K562 (cell line): ENCODE results near the gene RPL22L1. TPM values are rescaled to one million over a fixed set of nuclear protein-coding genes. Genes with fewer than 3 reads are reported as not detected.

Experiments used
- ATAC-seq: fragments of 200-7000 bp; cut with Tn5 transposase; 3 replicates; pipeline ENCODE4 v1.9.1; 2020; ENCODE audit warnings: moderate library complexity
- BruUV-seq: library from RNA; stranded (reverse); fragments of 400-500 nt; replicated peaks from 2 replicates; lab custom pipeline; 2021; lab: Mats Ljungman, UMichigan
- CTCF ChIA-PET: fragments of 300-600 bp; formaldehyde crosslinking; extraction: SDS; loops from one replicate; lab custom pipeline; 2021; ENCODE audit warnings: low intra/inter-chr PET ratio; lab: Yijun Ruan, JAX
- POLR2A ChIA-PET: fragments of 300-600, 350-650 bp; sonication (Branson Sonifier 250); formaldehyde crosslinking; extraction: SDS; loops from one replicate; lab custom pipeline; 2021; ENCODE audit warnings: antibody characterized with exemption, inconsistent platforms; lab: Yijun Ruan, JAX
- DNase-seq, 4 experiments: peaks; one replicate each; pipeline versions ENCODE4 v3.0.0 to v3.0.0-alpha.2; 2011 to 2018; ENCODE audit warnings: low spot score in 3 of 4, mixed read lengths in 3 of 4; ENCODE audit errors: extremely low read depth in 1 of 4
- FAIRE-seq: peaks from 2 replicates; lab custom pipeline; 2011; peaks lifted over from hg19 to GRCh38; lab: Jason Lieb, UNC
- H2AFZ ChIP-seq: 2 replicates; pipeline ENCODE4 v1.6.0; 2011; ENCODE audit warnings: low read depth, low read length, control low read depth, inconsistent platforms
- H3K27ac ChIP-seq: fragments of 200-600 bp; 3 replicates; pipeline ENCODE4 v1.8.0; 2011; ENCODE audit warnings: low read depth, mild to moderate bottlenecking, control low read depth, inconsistent platforms, low read length, moderate library complexity, mixed read lengths; ENCODE audit errors: extremely low read depth
- H3K27me3 ChIP-seq, 2 experiments: fragments of 300-600 bp in 1 of 2; 2 replicates in 1 of 2; 3 replicates in 1 of 2; pipeline versions ENCODE4 v1.6.0 to v1.8.0; 2011; ENCODE audit warnings: inconsistent platforms in 2 of 2, low read length in 2 of 2, mild to moderate bottlenecking in 1 of 2, mixed read lengths in 1 of 2, moderate library complexity in 1 of 2; ENCODE audit not compliant: control insufficient read depth in 2 of 2, insufficient read depth in 2 of 2
- H3K36me3 ChIP-seq: fragments of 300-600 bp; 3 replicates; pipeline ENCODE4 v1.8.0; 2011; ENCODE audit warnings: mild to moderate bottlenecking, low read length, inconsistent platforms; ENCODE audit not compliant: control insufficient read depth, insufficient read depth
- H3K4me1 ChIP-seq, 2 experiments: fragments of 200-600 bp in 1 of 2; replicated peaks in 1 of 2; 2 replicates in 1 of 2; 3 replicates in 1 of 2; pipeline versions ENCODE4 v1.5.1 to v1.8.0; 2011; ENCODE audit warnings: inconsistent platforms in 2 of 2, low read length in 2 of 2, mild to moderate bottlenecking in 1 of 2, mixed read lengths in 1 of 2, moderate library complexity in 1 of 2; ENCODE audit not compliant: control insufficient read depth in 2 of 2, insufficient read depth in 2 of 2
- H3K4me2 ChIP-seq: 2 replicates; pipeline ENCODE4 v1.6.1; 2011; ENCODE audit warnings: low read length, control low read depth, inconsistent platforms, mixed read lengths; ENCODE audit not compliant: insufficient read depth
- H3K4me3 ChIP-seq: fragments of 200-600 bp; sonication (generic), shearing (Covaris generic); 2 replicates; pipeline ENCODE4 v1.5.1; 2016; ENCODE audit warnings: control low read depth, inconsistent platforms
- H3K79me2 ChIP-seq: fragments of 200-600 bp; 3 replicates; pipeline ENCODE4 v1.8.0; 2011; ENCODE audit warnings: low read length, inconsistent platforms; ENCODE audit not compliant: control insufficient read depth, insufficient read depth
- H3K9ac ChIP-seq, 2 experiments: 2 replicates each; pipeline versions ENCODE4 v1.6.0 to v1.6.1; 2011; ENCODE audit warnings: low read depth in 2 of 2, low read length in 2 of 2, control low read depth in 1 of 2, inconsistent platforms in 1 of 2, mild to moderate bottlenecking in 1 of 2, mixed read lengths in 1 of 2; ENCODE audit not compliant: insufficient read depth in 1 of 2
- H3K9me1 ChIP-seq: one replicate; pipeline ENCODE4 v1.6.0; 2011; ENCODE audit warnings: inconsistent platforms, mild to moderate bottlenecking, low read length, moderate library complexity; ENCODE audit not compliant: control insufficient read depth, insufficient read depth
- H3K9me3 ChIP-seq: replicated peaks from 2 replicates; pipeline ENCODE4 v1.5.1; 2011; ENCODE audit warnings: low read depth, low read length, inconsistent platforms; ENCODE audit not compliant: control insufficient read depth, insufficient read depth
- H4K20me1 ChIP-seq: replicated peaks from 2 replicates; pipeline ENCODE4 v1.6.1; 2011; ENCODE audit warnings: low read length, inconsistent platforms, mixed read lengths; ENCODE audit not compliant: control insufficient read depth, insufficient read depth
- ATF6 ChIP-seq: sonication (generic); formaldehyde crosslinking; IDR thresholded peaks from 2 replicates; pipeline ENCODE4 v1.4.0; 2020; ENCODE audit warnings: mild to moderate bottlenecking, missing genetic modification reagents
- CSDE1 ChIP-seq, 2 experiments: fragments of 450-650 bp; IDR thresholded peaks; 2 replicates each; pipeline ENCODE4 v1.6.1; 2016; ENCODE audit warnings: mild to moderate bottlenecking in 1 of 2
- PCBP2 ChIP-seq: fragments of 200-400 bp; formaldehyde crosslinking; IDR thresholded peaks from 2 replicates; pipeline ENCODE4 v1.6.1; 2018; ENCODE audit warnings: low read length, low read depth, mild to moderate bottlenecking, moderate library complexity; ENCODE audit not compliant: poor library complexity, severe bottlenecking
- TFE3 ChIP-seq: fragments of 450-650 bp; formaldehyde crosslinking; IDR thresholded peaks from 2 replicates; pipeline ENCODE4 v1.4.0; 2020; ENCODE audit warnings: mild to moderate bottlenecking, mixed read lengths
- YY1 ChIP-seq, 3 experiments: IDR thresholded peaks; 2 replicates each; pipeline ENCODE4 v1.6.1; 2011; ENCODE audit warnings: low read length in 2 of 3, mild to moderate bottlenecking in 2 of 3, moderate library complexity in 2 of 3, borderline replicate concordance in 1 of 3, control low read depth in 1 of 3, low read depth in 1 of 3; ENCODE audit not compliant: insufficient read depth in 3 of 3, insufficient replicate concordance in 2 of 3, control insufficient read depth in 1 of 3, insufficient read length in 1 of 3; ENCODE audit errors: extremely low read depth in 1 of 3
- ZNF512 ChIP-seq: IDR thresholded peaks from 2 replicates; pipeline ENCODE4 v1.6.1; 2016; ENCODE audit warnings: missing genetic modification characterization, missing compliant biosample characterization
- WGBS: fragments of 100-300 bp; shearing (Covaris generic); methylation state at CpG from one replicate; pipeline ENCODE4 v1.1.6; 2016; ENCODE audit warnings: low coverage, mixed read lengths; ENCODE audit not compliant: insufficient coverage; ENCODE audit errors: missing lambda C conversion rate; 5-methylcytosine and 5-hydroxymethylcytosine counted together
- in situ Hi-C: fragments of 300-500 bp; cut with MboI; formaldehyde crosslinking; loops from 4 replicates; pipeline ENCODE4 v1.15.0; 2018; ENCODE audit warnings: inconsistent platforms, mixed read lengths
- intact Hi-C: fragments of 100-400 bp; cut with micrococcal nuclease; formaldehyde crosslinking; loops from 2 replicates; pipeline ENCODE4 v1.14.2; 2022
- polyA plus RNA-seq, 8 experiments: library from polyadenylated mRNA; depleted of rRNA in 4 of 8; stranded (reverse) in 5 of 8; unstranded in 3 of 8; fragments of >200 nt; fragmentation: Nextera tagmentation in 2 of 8; fragmentation: Illumina TruSeq in 1 of 8; extraction: Ambion mirVana in 2 of 8; extraction: Trizol in 1 of 8; gene quantifications; 2 replicates each; pipeline versions ENCODE4 v1.2.1 to v1.2.3, GENCODE V29; 2011 to 2014; ENCODE audit warnings: inconsistent platforms in 1 of 8, missing spikeins in 1 of 8
- total RNA-seq, 7 experiments: library from RNA; depleted of rRNA in 6 of 7; stranded (reverse); fragments of >200 nt in 6 of 7; fragmentation: Illumina TruSeq in 2 of 7; extraction: Trizol in 2 of 7; gene quantifications; 2 replicates each; pipeline versions ENCODE4 v1.2.1 to v1.2.3, GENCODE V29; 2011 to 2021; ENCODE audit warnings: low replicate concordance in 1 of 7

RPL22L1 gene
- total and polyA plus RNA-seq, 9 of the 15 experiments (the other 6 are each of a cell fraction or from before 2014, with no cell fraction given) = 53.9 to 198 (median 108) TPM

DNA sequence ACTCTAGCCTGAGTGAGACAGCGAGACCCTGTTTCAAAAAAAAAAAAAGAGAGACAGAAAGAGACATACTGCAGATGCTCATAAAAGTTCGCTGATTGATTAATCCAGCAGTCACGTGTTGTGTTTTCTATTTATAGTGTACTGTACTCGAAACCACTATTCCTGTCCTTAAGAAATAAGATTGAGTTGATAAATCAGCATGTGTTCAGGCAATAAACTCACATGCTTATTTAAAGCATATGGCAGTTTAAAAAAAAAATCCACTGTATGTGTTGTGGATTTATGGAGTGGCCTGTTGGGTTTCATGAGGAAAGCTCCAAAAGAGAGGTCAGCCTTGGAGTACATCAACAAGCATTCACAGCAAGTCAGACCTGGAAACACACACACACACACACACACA, 17.7 kb downstream of the RPL22L1 start:
- WGBS = 30% methylated on average over 3 of the region's 4 CpGs
- no peak for DNase-seq

More for the DNA sequence above, 17.7 kb downstream of the RPL22L1 start:
- H3K9me3 ChIP-seq = no peaks in the 10 kb centered on the region
- H3K79me2 ChIP-seq = no peaks in the 10 kb centered on the region
- intact Hi-C loops = no loop called here
- FAIRE-seq = no peak
- no TSS peak for BruUV-seq
- ChIA-PET POLR2A (interaction anchor here (1.4 to 7.0 kb wide), 3 partner anchors 10 to 17 kb away, joined by 4 to 43 read pairs (median 22); partner anchors contain the start of gene RPL22L1), CTCF (no interaction called here)
- no peak overlapping the region for H3K4me2 ChIP-seq
- H4K20me1 ChIP-seq = no peaks in the 10 kb centered on the region
- no peaks in the 10 kb centered on the region for H3K4me1 ChIP-seq
- in situ Hi-C loops = loop anchor here (5.0 kb wide), 1 partner anchor 40 kb away; no protein-coding TSS in a partner anchor
- no peak overlapping the region for H3K9ac ChIP-seq
- H3K27ac ChIP-seq = no peak overlapping the region
- ATAC-seq = no peak
- no peaks in the 10 kb centered on the region for H3K36me3 ChIP-seq
- H3K27me3 ChIP-seq = no peaks in the 10 kb centered on the region
- H3K9me1 ChIP-seq = no peaks in the 10 kb centered on the region
- TF ChIP-seq YY1 (IDR thresholded peaks at IDR 0.05; ENCODE audit: borderline replicate concordance in 1 of 3, control insufficient read depth in 1 of 3, extremely low read depth in 1 of 3, insufficient read depth in 3 of 3, insufficient read length in 1 of 3, insufficient replicate concordance in 2 of 3, low read depth in 1 of 3, low read length in 2 of 3) (no peak), ATF6 (CRISPR knock-in tag) (no peak), TFE3 (CRISPR knock-in tag) (peak; percentile 19; the same call in 1 of the 2 replicates), ZNF512 (tag) (no peak), PCBP2 (no peak), CSDE1 (IDR thresholded peaks at IDR 0.05) (no peak)
- no peak overlapping the region for H2AFZ ChIP-seq
- no peak overlapping the region for H3K4me3 ChIP-seq
